Effector memory CD8-positive, alpha-beta T cell (primary cell): ENCODE measurements around the gene OR4D2.
A peak's percentile ranks its signal among the peaks of the same experiment; 100 is the strongest.
"Not testable (repeated sequence)": the region's sequence is repeated elsewhere in the genome, so short reads cannot be mapped to it uniquely, and the experiment has no call there.

Experiments used
- ATAC-seq: fragments of 150-1000 bp; cut with Tn5 transposase; replicated peaks from 2 replicates; pipeline ENCODE4 v1.10.0; 2021; ENCODE audit warnings: mild to moderate bottlenecking, moderate library complexity
- DNase-seq, 3 experiments: peaks; one replicate each; pipeline ENCODE4 v3.0.0; 2021
- H3K27ac Mint-ChIP-seq, 2 donors: one replicate each; pipeline ENCODE4 v1.8.0; 2022; ENCODE audit warnings: mild to moderate bottlenecking in 2 of 2, mixed read lengths in 2 of 2, moderate library complexity in 2 of 2
- H3K27me3 Mint-ChIP-seq, 2 donors: one replicate each; pipeline ENCODE4 v1.8.0; 2022; ENCODE audit warnings: mixed read lengths in 2 of 2
- H3K36me3 Mint-ChIP-seq: one replicate; pipeline ENCODE4 v1.8.0; 2022; ENCODE audit warnings: mild to moderate bottlenecking, moderate library complexity, mixed read lengths; ENCODE audit not compliant: insufficient read depth
- H3K4me1 Mint-ChIP-seq, 2 donors: one replicate each; pipeline ENCODE4 v1.8.0; 2022; ENCODE audit warnings: low read depth in 2 of 2, mixed read lengths in 2 of 2
- H3K4me3 Mint-ChIP-seq, 2 donors: one replicate each; pipeline ENCODE4 v1.8.0; 2022; ENCODE audit warnings: mild to moderate bottlenecking in 2 of 2, mixed read lengths in 2 of 2, moderate library complexity in 2 of 2
- H3K9me3 Mint-ChIP-seq, 2 donors: one replicate each; pipeline ENCODE4 v1.8.0; 2022; ENCODE audit warnings: mixed read lengths in 2 of 2
- total RNA-seq, 9 experiments: gene quantifications; one replicate each; lab custom pipeline; 2026; lab: John Stamatoyannopoulos, UW

Gene OR4D2
- 0 reads per million in 9 experiments for total RNA-seq

DNA sequence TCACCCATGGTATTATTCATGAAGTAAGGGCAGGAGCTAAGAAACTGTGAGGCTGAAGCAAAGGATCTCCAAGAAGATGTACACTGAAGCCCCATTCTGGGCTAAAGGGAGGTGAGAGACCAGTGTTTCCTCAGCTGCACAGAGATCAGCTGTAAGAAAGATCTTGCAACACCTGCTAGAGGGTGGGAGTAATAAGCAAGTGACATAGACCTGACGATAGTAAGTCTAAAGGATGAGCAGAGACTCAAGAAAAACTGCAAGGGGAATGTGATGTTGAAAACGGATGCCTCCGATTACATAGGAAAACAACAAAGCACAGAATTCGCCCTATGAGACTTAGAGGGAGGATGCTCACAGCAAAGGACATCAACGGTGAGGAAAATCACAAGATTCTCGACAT is at the start of gene OR4D2:
OR4D2 (plus strand) TSS at position 301 of the 400 bp plus-strand sequence. CDS start 2,674 bp downstream, outside the sequence.
- H3K36me3 Mint-ChIP-seq = no peaks in the 10 kb centered on the region
- peak within 1 kb of the TSS in 1 of 2 donors; percentile 33 for H3K4me3 Mint-ChIP-seq
- H3K9me3 Mint-ChIP-seq = peaks cover 0 to 3% of the 10 kb centered on the region in 2 donors
- H3K4me1 Mint-ChIP-seq = peaks cover 28 to 45% of the 10 kb centered on the region in 2 donors
- no peak for DNase-seq
- ATAC-seq = no peak
- H3K27ac Mint-ChIP-seq = peak within 1 kb of the TSS in 1 of 2 donors; percentile 41
- no peaks in the 10 kb centered on the region for H3K27me3 Mint-ChIP-seq

GRCh38 chr17:58117382-58117781 is 49.4 kb upstream of the OR4D2 start:
- Mint-ChIP-seq H3K27ac (no peak overlapping the region), H3K36me3 (peaks cover 10% of the 10 kb centered on the region), H3K4me3 (no peak overlapping the region), H3K4me1 (peaks cover 3 to 9% of the 10 kb centered on the region in 2 donors), H3K9me3 (no peaks in the 10 kb centered on the region), H3K27me3 (peaks cover 28 to 42% of the 10 kb centered on the region in 2 donors)
- no peak for ATAC-seq
- no peak for DNase-seq

- Mint-ChIP-seq H3K27me3 (peaks cover 28 to 42% of the 10 kb centered on the region in 2 donors), H3K9me3 (no peaks in the 10 kb centered on the region), H3K4me1 (peaks cover 6 to 12% of the 10 kb centered on the region in 2 donors), H3K27ac (no peak overlapping the region), H3K36me3 (peaks cover 10% of the 10 kb centered on the region), H3K4me3 (no peak overlapping the region)
- DNase-seq (no peak), ATAC-seq (no peak)
Observed at GRCh38 chr17:58119491-58119890, 47.3 kb upstream of the OR4D2 start.

DNA sequence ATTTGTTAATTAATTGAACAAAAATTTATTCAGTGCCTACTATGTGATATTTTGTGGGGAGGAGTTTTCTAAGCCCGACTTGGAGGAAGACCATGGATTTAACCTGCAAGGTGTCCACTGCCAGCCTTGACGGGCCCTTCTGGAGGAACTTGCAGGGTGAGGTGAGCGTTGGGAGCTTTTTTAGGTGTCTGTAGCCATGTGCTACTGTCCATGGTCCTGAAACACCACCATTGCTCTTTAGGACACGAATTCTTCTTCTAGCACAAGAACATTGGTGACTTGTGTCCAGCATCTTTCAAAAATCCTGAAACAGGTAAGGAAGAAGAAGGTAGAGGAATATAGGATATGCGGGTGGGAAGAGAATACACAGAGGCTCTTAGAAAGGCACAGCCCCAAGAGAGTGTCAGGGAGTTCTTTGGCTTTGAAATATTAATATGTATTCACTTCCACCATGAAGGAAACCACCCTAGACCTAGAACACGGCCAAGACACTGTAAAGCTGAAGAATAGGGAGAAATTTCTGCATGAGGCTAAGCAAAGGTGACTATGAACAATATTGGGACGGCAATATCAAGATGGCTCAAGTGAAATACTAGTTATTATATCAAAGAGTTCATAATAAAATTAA is 46.5 kb upstream of the OR4D2 start:
- H3K27me3 Mint-ChIP-seq = peaks cover 28 to 39% of the 10 kb centered on the region in 2 donors
- peaks cover 6 to 12% of the 10 kb centered on the region in 2 donors for H3K4me1 Mint-ChIP-seq
- no peak overlapping the region for H3K4me3 Mint-ChIP-seq
- peaks cover 10% of the 10 kb centered on the region for H3K36me3 Mint-ChIP-seq
- no peak overlapping the region for H3K27ac Mint-ChIP-seq
- H3K9me3 Mint-ChIP-seq = no peaks in the 10 kb centered on the region
- ATAC-seq (peak; percentile 52), DNase-seq (peak; percentile 46 to 52 (median 51))

DNA sequence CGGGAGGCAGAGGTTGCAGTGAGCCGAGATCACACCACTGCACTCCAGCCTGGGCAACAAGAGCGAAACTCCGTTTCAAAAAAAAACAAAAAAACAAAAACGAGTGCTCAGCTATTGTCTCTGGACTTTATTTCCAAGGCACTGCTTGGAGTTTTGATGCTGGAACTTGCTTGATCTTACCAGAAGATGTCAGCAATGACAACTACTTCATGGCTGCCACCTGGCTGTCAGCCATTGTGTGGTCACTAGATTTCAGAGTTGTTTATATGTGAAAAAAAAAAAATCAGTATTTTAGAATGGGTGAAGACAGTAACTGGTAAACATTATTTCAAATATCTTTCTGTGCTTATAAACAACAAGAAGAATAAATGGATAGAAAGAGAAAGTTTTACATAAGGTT is 44.9 kb upstream of the OR4D2 start:
- Mint-ChIP-seq H3K9me3 (no peaks in the 10 kb centered on the region), H3K4me3 (no peak overlapping the region), H3K4me1 (peaks cover 6 to 12% of the 10 kb centered on the region in 2 donors), H3K27me3 (peaks cover 19 to 24% of the 10 kb centered on the region in 2 donors), H3K36me3 (peaks cover 10% of the 10 kb centered on the region), H3K27ac (no peak overlapping the region)
- ATAC-seq = peak; percentile 86
- peak; percentile 25 to 32 (median 32) for DNase-seq

DNA sequence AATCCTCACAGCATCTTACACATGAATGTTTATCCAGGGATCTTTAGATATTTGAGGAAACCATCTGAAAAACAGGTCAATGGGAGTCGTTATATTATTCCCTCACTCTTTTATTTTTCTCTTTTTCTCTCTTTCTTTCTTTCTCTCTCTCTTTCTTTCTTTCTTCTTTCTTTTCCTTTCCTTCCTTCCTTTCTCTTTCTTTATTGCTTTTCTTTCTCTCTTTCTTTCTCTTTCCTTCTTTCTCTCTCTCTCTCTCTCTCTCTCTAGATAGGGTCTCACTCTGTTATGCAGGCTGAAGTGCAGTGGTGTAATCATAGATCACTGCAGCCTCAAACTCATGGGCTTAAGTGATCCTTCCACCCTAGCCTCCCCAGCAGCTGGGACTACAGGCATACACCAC is 38.9 kb upstream of the OR4D2 start:
- H3K27me3 Mint-ChIP-seq = peaks cover 0 to 6% of the 10 kb centered on the region in 2 donors
- no peaks in the 10 kb centered on the region for H3K9me3 Mint-ChIP-seq
- no peak overlapping the region for H3K27ac Mint-ChIP-seq
- peaks cover 0 to 4% of the 10 kb centered on the region in 2 donors for H3K4me1 Mint-ChIP-seq
- no peak for DNase-seq
- no peak for ATAC-seq
- H3K4me3 Mint-ChIP-seq = no peak overlapping the region
- H3K36me3 Mint-ChIP-seq = no peaks in the 10 kb centered on the region

- Mint-ChIP-seq H3K4me1 (peaks cover 2 to 12% of the 10 kb centered on the region in 2 donors), H3K27me3 (peaks cover 12 to 25% of the 10 kb centered on the region in 2 donors)
- H3K4me3 Mint-ChIP-seq, H3K27ac Mint-ChIP-seq, H3K36me3 Mint-ChIP-seq, DNase-seq, ATAC-seq, H3K9me3 Mint-ChIP-seq: not testable (repeated sequence)
Observed at GRCh38 chr17:58132697-58133096, 34.1 kb upstream of the OR4D2 start.

DNA sequence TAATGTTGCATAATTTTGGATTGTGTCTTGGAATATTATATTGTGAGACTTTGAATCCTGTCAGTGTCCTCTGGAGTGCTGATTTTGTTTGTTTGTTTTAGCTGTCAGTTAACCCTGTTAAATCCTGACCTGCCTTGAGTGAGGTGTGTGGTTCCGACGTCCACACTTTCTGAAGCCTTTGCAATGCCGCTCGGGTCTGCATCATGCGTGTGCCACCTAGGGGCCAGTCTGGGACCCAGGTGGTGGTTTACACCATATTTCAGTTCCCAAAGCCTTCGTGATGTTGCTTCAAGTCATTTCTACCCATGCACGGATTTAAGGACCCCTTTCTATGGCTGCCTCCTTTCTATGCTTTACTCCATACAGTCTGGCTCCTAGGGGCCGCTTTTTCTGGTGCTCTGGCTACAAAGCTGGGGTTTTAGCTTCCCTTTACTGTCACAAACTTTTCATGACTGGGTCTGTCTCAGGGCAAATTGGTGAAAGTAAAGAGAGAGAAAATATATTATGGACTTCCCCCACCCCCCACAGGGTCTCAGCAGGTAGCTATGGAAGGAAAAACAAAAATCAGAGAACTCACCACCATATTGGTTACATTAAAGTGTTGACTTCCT is 30.0 kb upstream of the OR4D2 start:
- no peak overlapping the region for H3K4me3 Mint-ChIP-seq
- H3K4me1 Mint-ChIP-seq = peaks cover 2 to 11% of the 10 kb centered on the region in 2 donors
- no peaks in the 10 kb centered on the region for H3K36me3 Mint-ChIP-seq
- H3K9me3 Mint-ChIP-seq = no peaks in the 10 kb centered on the region
- H3K27me3 Mint-ChIP-seq = peaks cover 15 to 29% of the 10 kb centered on the region in 2 donors
- H3K27ac Mint-ChIP-seq = no peak overlapping the region
- ATAC-seq (no peak), DNase-seq (no peak)

- ATAC-seq = no peak
- H3K4me3 Mint-ChIP-seq = no peak overlapping the region
- no peak for DNase-seq
- H3K9me3 Mint-ChIP-seq = peaks cover 8 to 28% of the 10 kb centered on the region in 2 donors
- no peak overlapping the region for H3K27ac Mint-ChIP-seq
- H3K4me1 Mint-ChIP-seq = peaks cover 2 to 17% of the 10 kb centered on the region in 2 donors
- H3K36me3 Mint-ChIP-seq = no peaks in the 10 kb centered on the region
- H3K27me3 Mint-ChIP-seq = peaks cover 4 to 10% of the 10 kb centered on the region in 2 donors
Observed at GRCh38 chr17:58141505-58141904, 25.3 kb upstream of the OR4D2 start.

DNA sequence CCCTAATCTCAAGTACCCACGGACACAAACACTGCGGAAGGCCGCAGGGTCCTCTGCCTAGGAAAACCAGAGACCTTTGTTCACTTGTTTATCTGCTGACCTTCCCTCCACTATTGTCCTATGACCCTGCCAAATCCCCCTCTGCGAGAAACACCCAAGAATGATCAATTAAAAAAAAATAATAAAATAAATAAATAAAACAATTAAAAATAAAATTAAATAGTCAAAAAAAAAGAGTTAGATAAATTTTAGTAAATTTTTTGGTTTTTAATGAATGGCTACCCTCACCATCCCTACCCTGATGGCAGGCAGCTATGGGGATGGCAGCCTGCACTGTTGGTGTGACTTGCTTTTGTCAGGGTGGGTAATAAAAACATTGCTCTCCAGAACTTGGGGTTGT is 23.4 kb upstream of the OR4D2 start:
- not testable (repeated sequence) for DNase-seq, H3K36me3 Mint-ChIP-seq, H3K27me3 Mint-ChIP-seq, H3K27ac Mint-ChIP-seq, ATAC-seq, H3K4me3 Mint-ChIP-seq
- H3K4me1 Mint-ChIP-seq = peaks cover 0 to 12% of the 10 kb centered on the region in 2 donors
- H3K9me3 Mint-ChIP-seq = peaks cover 8 to 31% of the 10 kb centered on the region in 2 donors

GRCh38 chr17:58144801-58145200 is 22.0 kb upstream of the OR4D2 start:
- H3K27me3 Mint-ChIP-seq = peaks cover 0 to 10% of the 10 kb centered on the region in 2 donors
- peaks cover 0 to 23% of the 10 kb centered on the region in 2 donors for H3K4me1 Mint-ChIP-seq
- no peak overlapping the region for H3K27ac Mint-ChIP-seq
- H3K9me3 Mint-ChIP-seq = peaks cover 8 to 31% of the 10 kb centered on the region in 2 donors
- ATAC-seq = no peak
- no peak overlapping the region for H3K4me3 Mint-ChIP-seq
- no peak for DNase-seq
- H3K36me3 Mint-ChIP-seq = no peaks in the 10 kb centered on the region

GRCh38 chr17:58147930-58148434 is 18.8 kb upstream of the OR4D2 start, which contains the start of gene OR4D1:
Gene OR4D1 (plus strand): TSS chr17:58148384. CDS start chr17:58155154, 6,770 bp downstream.
- DNase-seq = no peak
- Mint-ChIP-seq H3K4me1 (peaks cover 11 to 43% of the 10 kb centered on the region in 2 donors), H3K27ac (peak within 1 kb of the TSS in 1 of 2 donors; percentile 9), H3K4me3 (no peak within 1 kb of the TSS), H3K36me3 (peaks cover 7% of the 10 kb centered on the region), H3K27me3 (no peaks in the 10 kb centered on the region), H3K9me3 (peaks cover 8 to 31% of the 10 kb centered on the region in 2 donors)
- no peak for ATAC-seq

DNA sequence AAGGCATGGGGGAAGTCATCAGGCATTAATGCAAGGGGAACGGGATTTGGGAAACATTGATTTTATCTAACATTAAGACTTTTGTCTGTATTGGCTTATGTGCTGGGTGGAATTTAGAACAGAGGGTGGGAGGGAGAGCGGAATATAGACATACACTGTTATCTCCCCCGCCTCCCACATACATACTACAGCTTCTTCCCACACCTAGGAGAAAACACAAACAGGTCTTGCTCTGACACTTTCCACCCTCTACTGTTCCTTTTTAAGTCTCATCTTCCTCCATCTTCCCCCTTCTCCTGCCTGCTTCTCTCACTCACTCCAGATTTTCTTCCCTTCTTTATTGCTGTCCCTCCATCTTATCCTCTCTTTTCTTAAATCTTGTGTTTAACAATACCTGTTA is 18.2 kb upstream of the OR4D2 start:
- no peak overlapping the region for H3K4me3 Mint-ChIP-seq
- H3K9me3 Mint-ChIP-seq = peaks cover 8 to 31% of the 10 kb centered on the region in 2 donors
- H3K27me3 Mint-ChIP-seq = no peaks in the 10 kb centered on the region
- no peak for ATAC-seq
- DNase-seq = no peak
- H3K27ac Mint-ChIP-seq = no peak overlapping the region
- peaks cover 8% of the 10 kb centered on the region for H3K36me3 Mint-ChIP-seq
- peaks cover 13 to 47% of the 10 kb centered on the region in 2 donors for H3K4me1 Mint-ChIP-seq
